Measurements from ENCODE around the gene RNF144A. TPM values are rescaled to one million over a fixed set of nuclear protein-coding genes. Genes with fewer than 3 reads are reported as not detected.

Gene RNF144A
- total RNA-seq, 1 experiment from 2014 or later: 13.0 TPM

DNA sequence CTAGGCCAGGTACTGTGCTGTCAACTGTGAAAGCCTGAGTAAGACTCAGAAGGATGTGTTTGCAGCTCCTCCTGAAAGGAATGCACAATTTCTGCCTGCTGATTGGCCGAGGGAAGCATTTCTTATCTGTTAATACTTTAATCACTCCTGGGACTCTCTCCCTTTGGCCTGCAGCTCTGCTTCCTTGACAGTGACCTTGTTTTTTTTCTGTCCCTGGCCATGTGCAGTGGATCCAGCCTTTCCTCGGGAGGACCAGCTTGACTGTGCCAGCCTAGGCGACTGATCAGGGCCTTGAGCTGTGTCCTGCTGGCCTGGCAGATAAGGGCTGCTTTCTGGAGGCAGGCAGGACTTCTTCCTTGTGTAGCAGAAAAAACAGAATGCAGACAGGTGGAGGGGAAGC, 10.0 kb downstream of the RNF144A start:
- no peak overlapping the region for H3K4me3 ChIP-seq (replicated peaks in 1 of 2; ENCODE audit: low read depth in 1 of 2, low read length in 2 of 2)
- ChIA-PET POLR2A (no interaction called here), RAD21 (ENCODE audit: low non-redundant PET in 1 of 2, low total read pairs in 2 of 2, uncharacterized antibody in 2 of 2, unreplicated experiment in 2 of 2) (no interaction called here), CTCF (no interaction called here)
- no peaks in the 10 kb centered on the region for H3K36me3 ChIP-seq (ENCODE audit: control insufficient read depth in 1 of 2, insufficient read depth in 2 of 2, low read length in 2 of 2)
- peaks cover 7% of the 10 kb centered on the region for H3K79me2 ChIP-seq (ENCODE audit: insufficient read depth, low read length)
- H3K4me1 ChIP-seq (ENCODE audit: control insufficient read depth in 1 of 2, insufficient read depth in 2 of 2, low read length in 2 of 2): peaks cover 2 to 3% of the 10 kb centered on the region in 2 experiments; a peak in 3 of 4 replicates
- H2AFZ ChIP-seq (ENCODE audit: low read depth, low read length, poor library complexity, severe bottlenecking): no peak overlapping the region
- H3K27me3 ChIP-seq (ENCODE audit: insufficient read depth, low read length): no peaks in the 10 kb centered on the region
- no peaks in the 10 kb centered on the region for H3K9me3 ChIP-seq (ENCODE audit: control insufficient read depth in 1 of 2, insufficient read depth in 1 of 2, low read depth in 1 of 2, low read length in 2 of 2)
- intact Hi-C loops (cut with micrococcal nuclease): no loop called here
- no peak overlapping the region for H3K27ac ChIP-seq (ENCODE audit: low read depth, low read length)
- TF ChIP-seq TCF7L2 (IDR thresholded peaks at IDR 0.05; ENCODE audit: borderline replicate concordance, extremely low read depth, insufficient read depth, insufficient read length): no peak
- no peak for TF ChIP-seq POLR2A (IDR thresholded peaks at IDR 0.05; ENCODE audit: borderline replicate concordance, extremely low read depth, insufficient read depth, insufficient read length)
- TF ChIP-seq, protein P1, sequence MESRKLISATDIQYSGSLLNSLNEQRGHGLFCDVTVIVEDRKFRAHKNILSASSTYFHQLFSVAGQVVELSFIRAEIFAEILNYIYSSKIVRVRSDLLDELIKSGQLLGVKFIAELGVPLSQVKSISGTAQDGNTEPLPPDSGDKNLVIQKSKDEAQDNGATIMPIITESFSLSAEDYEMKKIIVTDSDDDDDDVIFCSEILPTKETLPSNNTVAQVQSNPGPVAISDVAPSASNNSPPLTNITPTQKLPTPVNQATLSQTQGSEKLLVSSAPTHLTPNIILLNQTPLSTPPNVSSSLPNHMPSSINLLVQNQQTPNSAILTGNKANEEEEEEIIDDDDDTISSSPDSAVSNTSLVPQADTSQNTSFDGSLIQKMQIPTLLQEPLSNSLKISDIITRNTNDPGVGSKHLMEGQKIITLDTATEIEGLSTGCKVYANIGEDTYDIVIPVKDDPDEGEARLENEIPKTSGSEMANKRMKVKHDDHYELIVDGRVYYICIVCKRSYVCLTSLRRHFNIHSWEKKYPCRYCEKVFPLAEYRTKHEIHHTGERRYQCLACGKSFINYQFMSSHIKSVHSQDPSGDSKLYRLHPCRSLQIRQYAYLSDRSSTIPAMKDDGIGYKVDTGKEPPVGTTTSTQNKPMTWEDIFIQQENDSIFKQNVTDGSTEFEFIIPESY (IDR thresholded peaks at IDR 0.05; ENCODE audit: extremely low read depth, insufficient replicate concordance, low read length): no peak
- TF ChIP-seq CBX3 (IDR thresholded peaks at IDR 0.05; ENCODE audit: low read depth): no peak
- TF ChIP-seq POLR2AphosphoS5 (IDR thresholded peaks at IDR 0.05; ENCODE audit: low read depth, low read length): no peak
- no peak for TF ChIP-seq FOSL1 (IDR thresholded peaks at IDR 0.05; ENCODE audit: low read depth)
- TF ChIP-seq, protein P2, sequence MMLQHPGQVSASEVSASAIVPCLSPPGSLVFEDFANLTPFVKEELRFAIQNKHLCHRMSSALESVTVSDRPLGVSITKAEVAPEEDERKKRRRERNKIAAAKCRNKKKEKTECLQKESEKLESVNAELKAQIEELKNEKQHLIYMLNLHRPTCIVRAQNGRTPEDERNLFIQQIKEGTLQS (IDR thresholded peaks at IDR 0.05): no peak
- no peaks in the 10 kb centered on the region for H3K9me2 ChIP-seq (ENCODE audit: insufficient read depth)
- no peak overlapping the region for H3K4me2 ChIP-seq (ENCODE audit: low read length)
- no peak for DNase-seq (ENCODE audit: low read depth, low spot score)
- no TSS peak for BruUV-seq (replicated peaks)
- no peak for ATAC-seq
- no peaks in the 10 kb centered on the region for H4K20me1 ChIP-seq (ENCODE audit: insufficient read depth)
- no peak overlapping the region for H3K9ac ChIP-seq (ENCODE audit: low read length)

DNA sequence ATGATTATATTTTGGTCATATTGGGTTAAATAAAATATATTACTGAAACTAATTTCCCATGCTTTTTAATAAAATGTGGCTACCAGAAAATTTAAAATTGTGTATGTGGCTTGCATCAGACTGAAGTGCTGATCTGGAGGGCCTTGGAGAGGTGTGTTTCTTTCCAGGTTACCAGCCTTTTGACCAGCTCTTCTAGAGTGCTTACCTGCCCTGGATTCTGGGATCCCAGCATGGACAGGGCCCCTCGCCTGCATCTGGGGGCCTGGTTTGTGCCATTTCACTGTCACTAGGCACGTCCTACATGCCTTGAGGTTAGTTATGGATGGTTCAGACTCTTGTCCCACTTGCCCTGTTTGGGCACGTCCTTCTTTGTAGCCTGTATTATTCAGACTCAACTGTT, 10.5 kb downstream of the RNF144A start:
- no peak overlapping the region for H3K9ac ChIP-seq (ENCODE audit: low read length)
- ChIA-PET RAD21 (ENCODE audit: low non-redundant PET in 1 of 2, low total read pairs in 2 of 2, uncharacterized antibody in 2 of 2, unreplicated experiment in 2 of 2) (no interaction called here), CTCF (no interaction called here), POLR2A (no interaction called here)
- H3K4me3 ChIP-seq (replicated peaks in 1 of 2; ENCODE audit: low read depth in 1 of 2, low read length in 2 of 2): no peak overlapping the region
- peaks cover 9% of the 10 kb centered on the region for H3K79me2 ChIP-seq (ENCODE audit: insufficient read depth, low read length)
- no peaks in the 10 kb centered on the region for H3K27me3 ChIP-seq (ENCODE audit: insufficient read depth, low read length)
- no peak for DNase-seq (ENCODE audit: low read depth, low spot score)
- BruUV-seq (replicated peaks): no TSS peak
- ATAC-seq: no peak
- H3K9me3 ChIP-seq (ENCODE audit: control insufficient read depth in 1 of 2, insufficient read depth in 1 of 2, low read depth in 1 of 2, low read length in 2 of 2): no peaks in the 10 kb centered on the region
- intact Hi-C loops (cut with micrococcal nuclease): no loop called here
- no peaks in the 10 kb centered on the region for H4K20me1 ChIP-seq (ENCODE audit: insufficient read depth)
- no peak overlapping the region for H2AFZ ChIP-seq (ENCODE audit: low read depth, low read length, poor library complexity, severe bottlenecking)
- H3K4me1 ChIP-seq (ENCODE audit: control insufficient read depth in 1 of 2, insufficient read depth in 2 of 2, low read length in 2 of 2): no peaks in the 10 kb centered on the region
- no peaks in the 10 kb centered on the region for H3K36me3 ChIP-seq (ENCODE audit: control insufficient read depth in 1 of 2, insufficient read depth in 2 of 2, low read length in 2 of 2)
- no peak overlapping the region for H3K4me2 ChIP-seq (ENCODE audit: low read length)
- H3K27ac ChIP-seq (ENCODE audit: low read depth, low read length): no peak overlapping the region
- no peaks in the 10 kb centered on the region for H3K9me2 ChIP-seq (ENCODE audit: insufficient read depth)
- TF ChIP-seq, protein P3, sequence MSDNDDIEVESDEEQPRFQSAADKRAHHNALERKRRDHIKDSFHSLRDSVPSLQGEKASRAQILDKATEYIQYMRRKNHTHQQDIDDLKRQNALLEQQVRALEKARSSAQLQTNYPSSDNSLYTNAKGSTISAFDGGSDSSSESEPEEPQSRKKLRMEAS (IDR thresholded peaks at IDR 0.05): no peak
- no peak for TF ChIP-seq EZH2 (IDR thresholded peaks at IDR 0.05)
- no peak for TF ChIP-seq EGR1 (IDR thresholded peaks at IDR 0.05; ENCODE audit: low read depth)
- TF ChIP-seq, protein P2 (IDR thresholded peaks at IDR 0.05): no peak
- TF ChIP-seq POLR2AphosphoS5 (IDR thresholded peaks at IDR 0.05; ENCODE audit: low read depth, low read length): no peak
- no peak for TF ChIP-seq RAD21 (IDR thresholded peaks at IDR 0.05; ENCODE audit: low read depth)
- TF ChIP-seq TCF7L2 (IDR thresholded peaks at IDR 0.05; ENCODE audit: borderline replicate concordance, extremely low read depth, insufficient read depth, insufficient read length): no peak
- TF ChIP-seq, protein P4, sequence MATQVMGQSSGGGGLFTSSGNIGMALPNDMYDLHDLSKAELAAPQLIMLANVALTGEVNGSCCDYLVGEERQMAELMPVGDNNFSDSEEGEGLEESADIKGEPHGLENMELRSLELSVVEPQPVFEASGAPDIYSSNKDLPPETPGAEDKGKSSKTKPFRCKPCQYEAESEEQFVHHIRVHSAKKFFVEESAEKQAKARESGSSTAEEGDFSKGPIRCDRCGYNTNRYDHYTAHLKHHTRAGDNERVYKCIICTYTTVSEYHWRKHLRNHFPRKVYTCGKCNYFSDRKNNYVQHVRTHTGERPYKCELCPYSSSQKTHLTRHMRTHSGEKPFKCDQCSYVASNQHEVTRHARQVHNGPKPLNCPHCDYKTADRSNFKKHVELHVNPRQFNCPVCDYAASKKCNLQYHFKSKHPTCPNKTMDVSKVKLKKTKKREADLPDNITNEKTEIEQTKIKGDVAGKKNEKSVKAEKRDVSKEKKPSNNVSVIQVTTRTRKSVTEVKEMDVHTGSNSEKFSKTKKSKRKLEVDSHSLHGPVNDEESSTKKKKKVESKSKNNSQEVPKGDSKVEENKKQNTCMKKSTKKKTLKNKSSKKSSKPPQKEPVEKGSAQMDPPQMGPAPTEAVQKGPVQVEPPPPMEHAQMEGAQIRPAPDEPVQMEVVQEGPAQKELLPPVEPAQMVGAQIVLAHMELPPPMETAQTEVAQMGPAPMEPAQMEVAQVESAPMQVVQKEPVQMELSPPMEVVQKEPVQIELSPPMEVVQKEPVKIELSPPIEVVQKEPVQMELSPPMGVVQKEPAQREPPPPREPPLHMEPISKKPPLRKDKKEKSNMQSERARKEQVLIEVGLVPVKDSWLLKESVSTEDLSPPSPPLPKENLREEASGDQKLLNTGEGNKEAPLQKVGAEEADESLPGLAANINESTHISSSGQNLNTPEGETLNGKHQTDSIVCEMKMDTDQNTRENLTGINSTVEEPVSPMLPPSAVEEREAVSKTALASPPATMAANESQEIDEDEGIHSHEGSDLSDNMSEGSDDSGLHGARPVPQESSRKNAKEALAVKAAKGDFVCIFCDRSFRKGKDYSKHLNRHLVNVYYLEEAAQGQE (IDR thresholded peaks at IDR 0.05; ENCODE audit: low read depth): no peak
- TF ChIP-seq POLR2A (IDR thresholded peaks at IDR 0.05; ENCODE audit: borderline replicate concordance, extremely low read depth, insufficient read depth, insufficient read length): no peak
- no peak for TF ChIP-seq ZNF274 (IDR thresholded peaks at IDR 0.05; ENCODE audit: low read depth, low read length)
- no peak for TF ChIP-seq CEBPB (IDR thresholded peaks at IDR 0.05; ENCODE audit: low read depth)
- TF ChIP-seq JUND (IDR thresholded peaks at IDR 0.05): no peak

Measured in HCT116 (cell line).